ENCODE measurements around the gene ZNF639.

DNA sequence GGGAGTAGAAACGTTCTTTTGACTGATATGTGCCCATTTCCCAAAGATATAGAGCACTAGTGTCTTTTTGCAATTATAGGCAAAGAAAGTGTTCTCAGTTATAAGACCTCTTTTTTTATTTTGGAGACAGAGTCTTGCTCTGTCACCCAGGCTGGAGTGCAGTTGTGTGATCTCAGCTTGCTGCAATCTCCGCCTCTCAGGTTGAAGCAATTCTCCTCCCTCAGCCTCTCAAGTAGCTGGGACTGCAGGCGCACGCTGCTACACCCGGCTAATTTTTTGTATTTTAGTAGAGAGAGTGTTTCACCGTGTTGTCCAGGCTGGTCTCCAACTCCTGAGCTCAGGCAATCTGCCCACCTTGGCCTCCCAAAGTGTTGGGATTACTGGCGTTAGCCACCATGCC lies 20.7 kb upstream of the ZNF639 start:
- no peak for TF ChIP-seq CTCF (IDR thresholded peaks at IDR 0.05)
- no peak for TF ChIP-seq POLR2A (IDR thresholded peaks at IDR 0.05)
